ENCODE results near the gene ARFGEF3.

ARFGEF3 gene

DNA sequence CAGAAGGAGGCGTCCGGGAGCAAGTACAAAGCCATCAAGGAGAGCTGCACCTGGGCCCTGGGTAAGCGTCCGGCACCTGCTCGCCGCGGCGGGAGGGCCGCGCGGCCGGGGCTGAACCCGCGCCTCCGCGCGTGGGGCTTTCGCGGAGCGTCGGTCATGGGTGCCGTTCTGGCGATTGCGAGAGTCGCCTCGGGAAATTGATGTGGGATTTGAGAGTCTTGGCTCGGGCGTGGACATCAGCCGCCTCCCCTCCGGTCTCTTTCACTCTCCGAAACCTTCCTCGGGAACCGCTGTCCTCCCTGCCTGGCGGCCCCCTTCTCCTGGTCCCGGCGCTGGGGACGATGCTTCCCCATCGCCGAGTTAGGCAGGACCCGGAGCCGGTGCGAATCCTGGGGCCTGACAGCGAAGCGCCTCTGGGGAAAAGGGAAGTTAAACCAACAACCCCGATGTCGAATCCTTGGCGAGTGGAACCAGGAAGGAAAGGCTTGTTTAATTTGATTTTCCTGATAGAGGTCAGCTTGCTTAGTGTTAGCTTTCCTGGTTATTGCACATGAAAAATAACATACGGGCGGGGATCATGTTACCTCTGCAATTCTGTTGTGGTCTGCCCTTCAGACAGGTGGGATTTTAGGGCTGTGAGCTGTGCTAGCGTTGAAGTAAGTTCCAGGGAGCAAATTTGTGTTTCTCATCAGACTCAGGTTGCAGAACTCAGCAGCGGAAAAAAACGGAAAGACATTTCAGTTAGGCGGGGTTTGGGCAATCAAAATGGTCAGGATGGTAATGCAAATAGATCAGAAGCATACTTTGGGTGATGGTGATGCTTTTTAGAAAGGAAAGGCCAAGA lies 594 bp downstream of the ARFGEF3 start:
- DNase-seq: peak; percentile 24

DNA sequence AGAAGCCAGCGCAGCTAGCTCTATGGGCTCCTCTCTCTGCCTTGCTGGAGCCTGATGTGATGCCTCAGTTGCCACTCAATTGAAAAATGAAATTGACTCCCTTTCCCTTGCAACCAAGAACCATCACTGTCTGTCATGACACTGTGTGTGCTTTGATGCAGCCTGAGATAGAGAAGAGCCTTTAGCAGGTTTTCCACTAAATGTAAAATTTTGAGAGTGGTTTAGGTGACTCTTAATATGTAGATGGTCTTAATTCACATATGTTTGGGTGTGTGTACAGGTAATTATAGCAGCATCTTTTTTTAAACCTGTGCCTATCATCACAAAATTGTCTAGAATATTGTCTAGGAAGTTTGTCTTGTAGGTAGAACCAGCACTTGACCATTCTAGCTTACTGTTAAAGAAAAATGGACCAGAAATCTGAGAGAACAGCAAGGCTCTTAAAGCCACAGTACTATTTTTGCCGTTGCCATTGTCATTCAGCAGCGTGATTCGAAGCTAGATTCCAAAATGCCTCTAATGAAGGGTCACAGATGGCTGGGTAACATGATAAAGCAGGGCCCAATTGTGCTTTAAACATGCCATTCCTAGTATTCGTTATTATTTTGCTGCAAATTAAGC lies 1.3 kb downstream of the ARFGEF3 start:
- no peak for DNase-seq

DNA sequence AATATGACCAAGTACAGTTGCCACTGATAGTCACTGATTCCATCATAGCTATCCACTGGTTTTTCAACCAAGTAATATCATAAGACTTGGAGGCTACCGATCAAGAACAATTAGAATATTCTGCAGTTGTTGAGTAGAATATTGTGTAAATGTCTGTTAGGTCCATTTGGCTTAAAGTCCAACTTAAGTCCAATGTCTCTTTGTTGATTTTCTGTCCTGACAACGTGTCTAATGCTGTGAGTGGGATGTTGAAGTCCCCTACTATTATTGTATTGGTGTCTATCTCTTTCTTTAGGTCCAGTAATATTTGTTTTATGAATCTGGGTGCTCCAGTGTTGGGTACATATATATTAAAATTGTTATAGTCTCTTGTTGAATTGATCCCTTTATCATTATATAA lies 13.9 kb downstream of the ARFGEF3 start:
- DNase-seq: no peak

GRCh38 chr6:138176652-138177232 lies 15.0 kb downstream of the ARFGEF3 start:
- DNase-seq: no peak

- peak; percentile 13 for DNase-seq
Observed at GRCh38 chr6:138182939-138183789, 21.4 kb downstream of the ARFGEF3 start.

DNA sequence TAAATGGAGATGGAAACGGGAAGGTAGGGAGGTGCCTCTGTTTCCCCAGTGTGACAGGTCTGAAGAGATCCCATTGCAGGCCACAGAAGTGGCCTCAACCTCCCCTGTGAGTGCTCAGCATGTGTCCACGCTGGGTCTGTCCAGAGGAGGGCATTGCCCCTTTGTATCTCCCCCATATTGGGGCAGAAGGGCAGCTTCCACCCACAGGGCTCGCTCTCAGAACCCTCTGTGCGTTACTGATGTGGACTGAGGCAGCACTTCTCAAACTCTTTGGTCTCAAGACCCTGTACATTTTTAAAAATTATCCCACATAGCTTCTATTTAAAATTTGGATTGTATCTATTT lies 22.0 kb downstream of the ARFGEF3 start:
- no peak for DNase-seq

DNA sequence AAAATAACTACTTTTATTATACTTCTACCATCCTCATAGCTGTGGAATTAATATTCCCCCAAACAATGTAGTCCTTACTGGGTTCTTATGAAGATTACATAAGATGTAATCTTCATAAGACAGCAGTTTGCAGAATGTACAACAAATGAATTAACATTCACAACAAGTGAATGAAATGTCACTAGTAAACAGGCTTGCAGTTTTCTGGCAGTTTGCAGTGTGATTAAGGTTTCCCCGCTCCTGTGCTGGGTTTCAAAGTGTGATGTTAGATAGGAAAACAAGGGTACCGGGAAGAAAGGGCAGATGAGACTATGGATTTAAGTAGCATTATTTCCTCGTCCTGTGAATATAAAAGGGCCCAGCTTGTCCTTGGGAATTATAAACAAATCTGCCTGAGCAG lies 22.5 kb downstream of the ARFGEF3 start:
- DNase-seq: no peak

- DNase-seq: no peak
Observed at GRCh38 chr6:138187156-138187555, 25.4 kb downstream of the ARFGEF3 start.

- DNase-seq: peak; percentile 48
Observed at GRCh38 chr6:138188278-138188941, 26.7 kb downstream of the ARFGEF3 start.

DNA sequence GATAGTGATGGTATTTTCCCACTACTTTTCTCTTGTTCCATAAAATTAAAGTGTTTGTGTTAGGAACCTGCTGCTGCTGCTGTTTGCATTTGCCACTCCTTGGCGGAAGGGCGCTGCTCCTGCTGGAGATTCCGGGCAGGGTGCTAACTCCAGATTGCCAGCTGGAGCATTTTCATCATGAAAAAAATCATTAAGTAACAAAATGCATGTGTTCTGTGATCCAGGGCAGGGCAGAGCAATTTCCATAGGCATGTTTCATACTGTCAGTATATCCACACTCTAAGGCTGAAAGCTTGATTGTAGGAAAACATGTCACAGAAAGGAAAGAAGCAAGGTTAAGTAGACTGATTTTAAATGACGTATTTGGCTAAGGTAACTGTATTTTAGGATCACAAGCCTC lies 32.5 kb downstream of the ARFGEF3 start:
- no peak for DNase-seq

- DNase-seq: no peak
Observed at GRCh38 chr6:138196122-138196738, 34.5 kb downstream of the ARFGEF3 start.

GRCh38 chr6:138197570-138197969 lies 35.8 kb downstream of the ARFGEF3 start:
- no peak for DNase-seq

DNA sequence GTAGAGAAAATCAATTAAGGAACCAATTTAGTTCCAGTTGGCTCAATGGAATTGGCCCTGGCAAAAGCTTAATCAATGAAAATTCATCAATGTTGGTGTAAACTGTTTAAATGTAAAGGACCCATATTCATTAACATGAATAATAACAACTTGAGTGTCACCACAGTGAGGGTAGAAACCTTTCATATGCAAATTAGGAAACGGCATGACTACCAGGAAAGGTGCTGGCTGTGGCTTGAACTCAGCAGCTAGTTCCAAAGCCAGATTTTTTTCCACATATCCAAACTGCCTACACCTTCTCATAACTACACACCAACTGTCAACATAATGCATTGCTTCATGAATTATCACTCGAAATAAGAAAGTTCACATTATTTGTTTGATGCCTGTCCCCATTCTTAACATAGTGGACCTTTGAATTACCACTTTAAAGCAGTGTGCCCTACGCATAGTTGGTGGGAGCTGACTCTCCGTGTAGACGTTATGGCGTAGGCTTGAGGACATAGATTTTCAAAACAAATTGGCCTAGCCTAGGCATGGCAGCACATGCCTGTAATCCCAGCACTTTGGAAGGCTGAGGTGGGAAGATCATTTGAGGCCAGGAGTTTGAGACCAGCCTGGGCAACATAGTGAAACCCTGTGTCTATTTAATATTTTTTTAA lies 36.8 kb downstream of the ARFGEF3 start:
- no peak for DNase-seq

GRCh38 chr6:138201836-138202235 lies 40.1 kb downstream of the ARFGEF3 start:
- no peak for DNase-seq

DNA sequence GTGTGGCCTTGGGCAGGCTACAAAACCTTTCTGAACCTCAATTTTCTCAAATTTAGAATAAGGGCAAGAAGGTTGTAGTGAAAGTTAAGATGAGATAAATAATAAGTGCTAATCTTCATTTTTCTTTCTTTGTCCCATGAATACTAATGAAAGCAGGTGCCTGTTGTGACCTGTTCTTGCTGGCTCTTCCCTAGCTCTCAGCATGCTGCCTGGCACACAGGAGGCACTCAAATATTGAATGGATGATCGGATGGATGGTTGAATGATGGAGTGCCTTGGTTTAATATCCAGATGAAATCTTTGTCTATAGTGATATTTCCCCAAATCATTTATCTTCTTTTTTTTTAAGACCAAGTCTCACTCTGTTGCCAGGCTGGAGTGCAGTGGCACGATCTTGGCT lies 41.6 kb downstream of the ARFGEF3 start:
- DNase-seq: no peak

GRCh38 chr6:138204303-138204702 lies 42.6 kb downstream of the ARFGEF3 start:
- DNase-seq: no peak

GRCh38 chr6:138204792-138205384 lies 43.1 kb downstream of the ARFGEF3 start:
- DNase-seq: no peak

GRCh38 chr6:138205437-138206094 lies 43.8 kb downstream of the ARFGEF3 start:
- no peak for DNase-seq

DNA sequence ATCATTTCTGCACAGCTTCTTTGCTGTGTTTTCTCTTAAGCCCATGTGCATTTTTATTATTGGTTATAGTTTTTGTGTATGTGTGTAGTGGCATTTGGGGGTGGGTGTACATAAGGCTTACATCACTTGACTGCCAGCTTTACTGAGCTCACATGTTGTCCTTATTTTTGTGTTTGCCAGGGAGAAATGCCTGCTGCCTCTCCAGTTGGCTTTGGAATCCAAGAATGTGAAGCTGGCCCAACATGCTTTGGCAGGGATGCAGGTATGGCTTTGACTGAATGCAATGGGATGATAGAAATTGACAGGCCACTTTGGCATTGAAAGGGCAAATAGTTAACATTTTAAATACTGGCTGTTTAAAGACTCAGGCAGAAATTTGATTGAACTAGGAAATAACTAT lies 45.1 kb downstream of the ARFGEF3 start:
- no peak for DNase-seq

GRCh38 chr6:138211048-138211581 lies 49.4 kb downstream of the ARFGEF3 start:
- DNase-seq: no peak

All from NCI-H1105 (cell line).